K562 treated with DMSO at 1 percent for 4 hours (cell line): ENCODE data around the gene PTGDR2. TPM values are rescaled to one million over a fixed set of nuclear protein-coding genes. Genes with fewer than 3 reads are reported as not detected.

Experiments
- total RNA-seq: library from RNA; unstranded; fragments of 300-600 nt; gene quantifications from 2 replicates; pipeline ENCODE4 v1.2.3, GENCODE V29; 2022; ENCODE audit not compliant: insufficient read depth

PTGDR2 gene
- total RNA-seq = 2.7 and 3.5 TPM in 2 replicates

DNA sequence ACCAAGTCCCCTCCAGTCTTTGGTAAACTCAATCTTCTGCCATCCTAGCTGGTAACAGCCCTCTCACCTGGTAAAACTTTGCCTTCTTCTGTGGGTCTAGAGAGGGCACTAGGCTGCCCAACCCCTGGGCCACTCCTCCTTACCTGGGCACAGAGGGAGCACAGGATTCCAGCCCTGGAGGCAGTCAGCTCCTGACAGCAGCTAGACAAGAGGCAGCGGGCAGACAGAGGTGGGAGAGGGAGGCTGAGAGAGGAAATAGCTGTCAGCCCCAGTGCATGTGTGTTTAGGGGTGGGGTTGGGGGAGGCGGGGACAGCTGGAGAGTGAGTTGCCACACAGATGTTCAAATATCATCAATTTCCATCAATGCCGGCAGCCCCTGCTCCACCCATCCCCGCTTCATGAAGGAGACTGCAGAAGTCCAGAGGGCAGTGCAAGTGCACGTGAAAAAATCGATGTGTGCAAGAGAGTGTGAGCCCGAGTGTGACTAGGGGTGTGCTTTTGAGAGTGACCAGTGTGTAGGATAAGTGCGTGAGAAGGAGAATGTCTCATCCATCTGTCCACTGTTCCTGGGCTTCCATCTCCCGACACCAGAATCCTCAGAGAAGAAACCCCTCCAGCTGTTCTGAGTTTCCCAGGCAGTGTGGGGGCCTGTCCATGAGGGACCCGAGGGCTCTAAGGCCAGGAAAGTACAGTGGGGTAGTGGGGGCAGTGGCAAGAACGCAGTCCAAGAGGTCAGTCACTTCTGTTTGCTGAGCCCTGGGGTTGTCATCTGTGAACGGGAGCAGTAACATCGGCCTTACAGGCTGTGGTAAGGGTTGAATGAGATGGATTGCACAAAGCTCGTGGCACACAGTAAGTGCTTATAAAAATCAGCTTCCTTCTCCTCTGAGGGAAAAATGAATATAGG lies at the start of gene PTGDR2:
PTGDR2 (minus strand) TSS at position 225 of the 908 bp plus-strand sequence. CDS start 2,228 bp downstream, outside the sequence.

DNA sequence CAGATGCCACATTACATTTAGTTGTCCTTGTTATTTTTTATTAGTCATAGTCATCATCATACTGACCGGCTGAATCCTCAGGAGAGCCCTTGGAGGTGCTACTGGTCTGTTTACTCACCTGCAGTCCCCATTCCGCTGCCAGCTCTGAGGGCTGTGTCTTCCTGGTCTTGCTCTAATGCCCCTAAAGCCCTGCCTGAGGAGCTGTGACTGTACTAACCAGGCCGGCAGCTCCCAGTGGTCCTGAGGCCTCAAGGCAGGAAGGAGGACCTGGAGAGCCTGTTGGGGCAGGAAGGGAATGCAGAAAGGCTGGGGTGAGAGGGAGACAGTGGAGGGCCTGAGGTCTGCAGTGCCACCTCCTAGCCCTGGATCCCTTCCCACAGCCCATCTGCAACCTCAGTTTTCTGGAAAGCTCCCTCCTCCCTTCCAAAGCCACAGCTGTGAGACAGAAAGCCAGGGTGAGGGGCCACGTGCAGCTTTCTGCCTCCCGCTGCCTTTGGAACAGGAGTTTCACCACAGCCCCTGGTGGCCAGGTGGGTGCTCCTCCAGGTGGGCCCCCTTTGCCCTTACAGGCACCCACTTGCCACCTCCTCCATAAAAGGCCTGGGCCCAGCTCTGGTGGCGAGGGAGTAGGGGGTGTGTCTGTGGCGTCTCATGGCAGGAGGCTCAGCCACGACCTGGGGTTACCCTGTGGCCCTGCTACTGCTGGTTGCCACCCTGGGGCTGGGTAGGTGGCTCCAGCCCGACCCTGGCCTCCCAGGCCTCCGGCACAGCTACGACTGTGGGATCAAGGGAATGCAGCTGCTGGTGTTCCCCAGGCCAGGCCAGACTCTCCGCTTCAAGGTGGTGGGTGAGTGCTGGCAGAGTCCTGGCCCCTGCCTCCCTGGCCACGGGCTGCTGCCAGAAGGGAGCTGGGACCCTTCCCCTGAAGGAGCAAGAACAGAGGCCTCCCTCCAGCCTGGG lies 11.4 kb upstream of the PTGDR2 start, which contains the start of gene ZP1:
ZP1 (plus strand) TSS at position 632 of the 960 bp plus-strand sequence; CDS start at position 652, 20 bp downstream.

DNA sequence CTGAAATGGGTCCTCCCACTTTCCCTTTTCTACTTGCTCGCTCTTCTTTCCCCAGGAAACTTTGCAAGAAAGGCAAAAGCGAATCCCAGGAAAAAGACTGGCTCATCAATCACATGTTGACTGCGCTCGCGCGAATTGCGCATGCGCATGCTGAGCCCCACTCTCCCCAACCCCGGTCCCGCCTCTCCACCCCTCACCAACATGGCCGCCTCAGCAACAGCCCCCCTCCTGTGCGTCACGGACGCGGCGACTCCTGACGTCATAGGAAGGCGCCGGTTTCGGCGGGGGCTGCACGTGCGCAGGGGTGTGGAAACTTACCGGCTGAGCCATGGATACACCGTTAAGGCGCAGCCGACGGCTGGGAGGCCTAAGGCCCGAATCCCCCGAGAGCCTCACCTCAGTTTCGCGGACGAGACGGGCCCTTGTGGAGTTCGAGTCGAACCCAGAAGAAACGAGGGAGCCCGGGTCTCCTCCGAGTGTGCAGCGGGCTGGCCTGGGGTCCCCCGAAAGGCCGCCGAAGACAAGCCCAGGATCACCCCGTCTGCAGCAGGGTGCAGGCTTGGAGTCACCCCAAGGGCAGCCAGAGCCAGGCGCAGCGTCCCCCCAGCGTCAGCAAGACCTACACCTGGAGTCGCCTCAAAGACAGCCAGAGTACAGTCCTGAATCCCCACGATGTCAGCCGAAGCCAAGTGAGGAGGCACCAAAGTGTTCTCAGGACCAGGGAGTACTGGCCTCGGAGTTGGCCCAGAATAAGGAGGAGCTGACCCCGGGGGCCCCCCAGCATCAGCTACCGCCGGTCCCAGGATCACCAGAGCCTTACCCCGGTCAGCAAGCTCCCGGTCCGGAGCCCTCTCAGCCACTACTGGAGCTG lies 13.7 kb downstream of the PTGDR2 start, which contains the start of gene CCDC86:
CCDC86 (plus strand) TSS at position 317 of the 871 bp plus-strand sequence; CDS start at position 329, 12 bp downstream.

Other genes with a start within 250 kb of the PTGDR2 start
- not detected in 2 replicates for gene MS4A8, start 156.3 kb downstream of the PTGDR2 start, total RNA-seq
- gene MS4A18, start 131.2 kb downstream of the PTGDR2 start, total RNA-seq = not detected in 2 replicates
- not detected in 2 replicates for gene MS4A15, start 99.1 kb downstream of the PTGDR2 start, total RNA-seq
- gene MS4A10, start 70.6 kb downstream of the PTGDR2 start, total RNA-seq = not detected in 2 replicates
- 22.5 and 37.3 TPM in 2 replicates for gene CCDC86, start 13.8 kb downstream of the PTGDR2 start, total RNA-seq
- gene ZP1, start 11.6 kb upstream of the PTGDR2 start, total RNA-seq = not detected in 2 replicates
- 144 and 156 TPM in 2 replicates for gene PRPF19, start 50.6 kb upstream of the PTGDR2 start, total RNA-seq
- gene TMEM109, start 58.2 kb upstream of the PTGDR2 start, total RNA-seq = 48.0 and 52.3 TPM in 2 replicates
- gene TMEM132A, start 68.5 kb upstream of the PTGDR2 start, total RNA-seq = 0.15 TPM in 1 of 2 replicates, not detected in the other
- gene SLC15A3, start 96.2 kb upstream of the PTGDR2 start, total RNA-seq = not detected in 2 replicates
- gene CD6, start 115.7 kb upstream of the PTGDR2 start, total RNA-seq = not detected in 2 replicates
- gene CD5, start 246.5 kb upstream of the PTGDR2 start, total RNA-seq = not detected in 2 replicates